Activated naive CD4-positive, alpha-beta T cell treated with anti-CD3 and anti-CD28 coated beads, Interleukin-2, amount 50 U/mL, for 24 hours (primary cell): ENCODE measurements around the gene CDC7.

Experiments
- H3K27ac Mint-ChIP-seq: one replicate; pipeline ENCODE4 v1.8.0; 2021; ENCODE audit warnings: mild to moderate bottlenecking, mixed read lengths
- H3K27me3 Mint-ChIP-seq: one replicate; pipeline ENCODE4 v1.8.0; 2021; ENCODE audit warnings: mixed read lengths
- H3K36me3 Mint-ChIP-seq: one replicate; pipeline ENCODE4 v1.8.0; 2021; ENCODE audit warnings: mixed read lengths
- H3K4me1 Mint-ChIP-seq: one replicate; pipeline ENCODE4 v1.8.0; 2021; ENCODE audit warnings: mixed read lengths
- H3K4me3 Mint-ChIP-seq: one replicate; pipeline ENCODE4 v1.8.0; 2021; ENCODE audit warnings: mild to moderate bottlenecking, mixed read lengths
- H3K9me3 Mint-ChIP-seq: one replicate; pipeline ENCODE4 v1.8.0; 2021; ENCODE audit warnings: mixed read lengths

CDC7 gene

GRCh38 chr1:91553177-91553591 is 52.5 kb downstream of the CDC7 start:
- Mint-ChIP-seq H3K4me1 (peaks cover 85% of the 10 kb centered on the region), H3K36me3 (no peaks in the 10 kb centered on the region), H3K9me3 (no peaks in the 10 kb centered on the region), H3K27ac (no peak overlapping the region), H3K4me3 (no peak overlapping the region), H3K27me3 (no peaks in the 10 kb centered on the region)

DNA sequence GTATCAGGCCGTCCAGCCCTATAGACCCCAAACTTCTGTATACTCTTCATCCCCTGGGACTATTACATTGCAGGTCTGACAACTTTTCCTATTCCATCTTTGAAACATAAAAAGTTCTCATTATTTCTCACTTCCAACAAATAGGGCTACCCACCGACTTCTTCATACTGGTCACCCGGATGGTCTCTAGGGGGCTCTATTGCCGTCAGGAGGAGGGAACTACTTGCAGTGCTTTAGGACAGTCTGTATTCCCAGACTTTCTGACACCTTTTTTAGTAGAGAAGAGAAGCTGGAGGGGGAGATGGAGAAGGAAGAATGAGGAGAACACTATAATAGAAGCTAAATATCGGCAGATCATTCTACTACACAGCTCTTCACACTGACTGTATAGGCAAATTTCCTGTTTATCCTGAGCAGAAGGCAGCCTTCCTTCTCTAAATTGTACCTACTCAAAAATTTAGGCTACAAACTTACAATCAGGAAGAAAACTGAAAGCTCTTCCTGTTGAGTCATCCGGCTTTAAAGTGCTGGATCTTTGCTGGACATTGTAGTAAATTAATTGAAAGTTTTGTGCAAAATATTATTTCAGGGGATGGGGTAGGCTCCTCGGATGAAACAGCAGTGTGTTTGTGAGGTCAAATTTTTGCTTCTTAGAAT is 54.6 kb downstream of the CDC7 start:
- Mint-ChIP-seq H3K27me3 (no peaks in the 10 kb centered on the region), H3K4me3 (peak overlapping the region; percentile 15), H3K36me3 (no peaks in the 10 kb centered on the region), H3K27ac (peak overlapping the region; percentile 94), H3K9me3 (no peaks in the 10 kb centered on the region), H3K4me1 (peaks cover 87% of the 10 kb centered on the region)

DNA sequence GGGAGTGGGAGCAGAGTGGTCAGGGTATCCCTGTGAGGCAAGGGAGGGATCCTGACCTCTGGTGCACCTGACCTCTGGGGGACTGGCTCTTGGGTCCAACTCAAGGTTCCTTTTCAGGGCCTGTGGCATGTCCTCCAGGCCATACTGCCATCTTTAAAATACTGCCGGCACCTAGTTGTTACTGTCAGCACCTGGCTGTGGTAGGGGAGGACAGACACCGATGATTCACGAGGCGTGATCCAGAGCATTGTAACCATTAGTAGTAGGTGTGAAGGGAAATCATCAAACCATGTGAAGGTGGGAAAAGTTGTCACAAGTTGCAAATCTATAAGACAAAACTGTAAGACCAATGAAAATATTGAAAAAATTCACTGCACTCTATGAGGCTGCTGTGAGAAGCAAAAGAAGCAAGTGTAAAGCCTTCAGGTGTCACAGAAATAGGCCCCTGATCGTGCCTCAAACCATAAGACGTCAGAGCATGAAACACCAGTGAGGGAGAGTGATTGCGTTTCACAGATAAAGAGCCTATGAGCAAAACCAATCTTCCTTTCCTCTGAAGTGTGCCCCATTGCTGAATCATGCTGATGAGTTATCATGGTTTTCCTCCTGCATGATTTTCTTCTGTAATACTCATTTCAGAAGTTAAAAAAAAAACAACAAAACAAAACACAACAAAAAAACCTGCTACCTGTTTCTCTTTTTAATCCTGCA is 55.3 kb downstream of the CDC7 start:
- Mint-ChIP-seq H3K27me3 (no peaks in the 10 kb centered on the region), H3K4me1 (peaks cover 86% of the 10 kb centered on the region), H3K4me3 (peak overlapping the region; percentile 12), H3K36me3 (no peaks in the 10 kb centered on the region), H3K9me3 (no peaks in the 10 kb centered on the region), H3K27ac (peak overlapping the region; percentile 94)

GRCh38 chr1:91556556-91556955 is 55.9 kb downstream of the CDC7 start:
- no peaks in the 10 kb centered on the region for H3K9me3 Mint-ChIP-seq
- H3K4me3 Mint-ChIP-seq, result peak overlapping the region; percentile 12
- peak overlapping the region; percentile 94 for H3K27ac Mint-ChIP-seq
- H3K4me1 Mint-ChIP-seq, result peaks cover 86% of the 10 kb centered on the region
- no peaks in the 10 kb centered on the region for H3K36me3 Mint-ChIP-seq
- H3K27me3 Mint-ChIP-seq, result no peaks in the 10 kb centered on the region

DNA sequence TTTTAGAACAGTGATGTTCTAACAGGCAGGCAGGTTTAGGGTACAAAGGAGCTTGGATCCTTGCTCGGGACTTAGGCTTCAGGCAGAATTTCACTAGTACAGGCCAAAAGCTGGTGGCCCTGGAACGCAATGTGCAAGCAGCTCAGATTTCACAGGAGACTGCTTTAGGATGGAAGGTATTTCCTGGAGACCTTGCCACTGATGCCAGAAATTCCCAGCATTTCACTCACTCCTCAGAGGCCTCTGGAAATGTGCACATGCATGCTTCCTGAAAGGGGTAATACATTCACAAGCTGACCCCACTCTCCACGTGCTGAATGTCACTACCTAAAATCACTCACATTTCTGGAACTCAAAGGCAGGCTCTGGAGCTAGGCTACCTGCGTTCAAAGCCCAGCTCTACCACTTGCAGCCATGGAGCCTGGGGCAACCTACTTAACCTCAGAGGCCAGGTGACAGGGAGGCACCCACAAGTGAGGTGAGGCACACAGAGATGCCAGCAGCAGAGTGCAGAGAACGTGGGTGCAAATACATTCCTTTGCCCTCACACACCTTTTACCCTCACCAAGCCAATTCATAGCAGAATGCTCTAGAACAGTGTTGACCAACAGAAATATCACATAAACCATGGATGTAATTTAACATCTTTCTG is 56.5 kb downstream of the CDC7 start:
- Mint-ChIP-seq H3K4me3 (no peak overlapping the region), H3K27me3 (no peaks in the 10 kb centered on the region), H3K36me3 (no peaks in the 10 kb centered on the region), H3K4me1 (peaks cover 86% of the 10 kb centered on the region), H3K27ac (no peak overlapping the region), H3K9me3 (no peaks in the 10 kb centered on the region)

GRCh38 chr1:91557826-91558225 is 57.2 kb downstream of the CDC7 start:
- H3K36me3 Mint-ChIP-seq, result no peaks in the 10 kb centered on the region

DNA sequence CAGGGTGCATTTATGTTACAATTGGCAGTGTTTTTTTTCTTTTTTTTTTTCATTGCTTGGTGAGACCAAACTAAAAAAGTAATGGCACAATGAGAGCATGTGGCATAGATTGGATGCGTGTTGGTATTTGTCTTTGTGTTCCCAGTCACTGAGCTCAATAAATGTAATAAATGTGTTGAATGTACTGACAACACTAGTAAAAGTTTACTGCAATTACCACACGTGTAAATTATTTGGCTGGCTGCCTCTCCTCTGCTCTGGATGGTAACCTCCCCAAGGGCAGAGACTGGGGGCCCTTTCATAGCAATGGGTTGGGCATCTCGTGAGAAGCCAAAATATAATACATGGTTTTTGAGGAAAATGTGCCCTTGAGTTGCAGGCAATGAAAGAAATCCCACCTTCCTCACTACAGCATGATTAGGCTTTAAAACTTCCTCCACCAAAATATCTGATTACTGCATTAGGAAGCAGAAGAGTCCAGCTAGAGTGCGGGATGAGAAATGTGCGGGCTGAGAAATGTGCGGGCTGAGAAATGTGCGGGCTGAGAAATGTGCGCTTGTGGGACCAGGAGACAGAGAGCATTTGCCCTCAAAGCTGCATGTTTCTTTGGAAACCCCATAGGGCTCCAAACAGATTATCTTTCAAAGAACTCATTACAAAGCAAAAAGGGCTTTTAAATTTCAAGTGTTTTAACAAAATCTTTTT is 58.5 kb downstream of the CDC7 start:
- Mint-ChIP-seq H3K4me3 (no peak overlapping the region), H3K27ac (peak overlapping the region; percentile 60), H3K27me3 (no peaks in the 10 kb centered on the region), H3K4me1 (peaks cover 70% of the 10 kb centered on the region), H3K36me3 (peaks cover 2% of the 10 kb centered on the region), H3K9me3 (peaks cover 5% of the 10 kb centered on the region)

More at GRCh38 chr1:91557826-91558225, 57.2 kb downstream of the CDC7 start:
- Mint-ChIP-seq H3K4me1 (peaks cover 80% of the 10 kb centered on the region), H3K4me3 (no peak overlapping the region), H3K9me3 (no peaks in the 10 kb centered on the region), H3K27ac (no peak overlapping the region), H3K27me3 (no peaks in the 10 kb centered on the region)

GRCh38 chr1:91559838-91560565 is 59.4 kb downstream of the CDC7 start:
- H3K9me3 Mint-ChIP-seq, result peaks cover 6% of the 10 kb centered on the region
- peaks cover 68% of the 10 kb centered on the region for H3K4me1 Mint-ChIP-seq
- H3K27ac Mint-ChIP-seq, result peak overlapping the region; percentile 86
- peak overlapping the region; percentile 64 for H3K4me3 Mint-ChIP-seq
- no peaks in the 10 kb centered on the region for H3K27me3 Mint-ChIP-seq
- peaks cover 2% of the 10 kb centered on the region for H3K36me3 Mint-ChIP-seq

DNA sequence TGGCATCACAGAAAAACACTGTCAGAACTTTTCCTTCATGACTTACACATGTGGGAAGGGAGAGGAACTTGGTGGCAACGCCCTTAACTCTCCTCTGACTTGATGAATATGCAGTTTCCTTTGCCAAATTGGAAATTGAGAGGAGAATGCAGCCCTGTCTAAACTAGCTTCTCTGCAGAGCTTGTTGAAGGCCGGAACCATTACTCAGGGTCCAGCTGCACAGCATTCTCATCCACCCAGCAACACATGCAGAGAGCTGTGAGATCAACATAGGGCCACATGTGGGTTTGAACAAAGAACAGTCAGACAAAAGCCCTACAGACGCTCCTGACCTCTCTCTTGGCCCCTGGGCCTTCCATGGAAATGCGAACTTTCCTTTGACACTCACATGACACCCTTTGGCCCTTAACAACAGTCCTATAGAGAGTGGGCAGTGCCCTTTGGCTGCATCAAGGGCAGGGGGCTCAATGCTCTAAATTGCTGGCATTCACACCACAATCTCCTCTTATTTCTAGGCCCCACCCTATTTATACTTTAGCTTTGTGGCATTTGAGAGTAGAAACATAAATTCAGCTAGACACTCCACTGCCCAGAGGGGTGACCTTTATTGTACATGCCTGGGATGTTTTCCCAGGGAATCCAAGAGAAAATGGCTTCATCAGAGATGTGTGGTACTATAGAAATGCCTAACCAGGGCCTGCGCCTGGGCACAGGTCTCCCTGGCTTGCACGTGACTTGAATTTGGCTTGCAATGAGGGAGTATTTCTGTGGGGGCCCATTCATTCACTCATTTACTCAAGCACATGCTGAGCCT is 64.4 kb downstream of the CDC7 start:
- Mint-ChIP-seq H3K4me1 (peaks cover 41% of the 10 kb centered on the region), H3K36me3 (peaks cover 4% of the 10 kb centered on the region), H3K4me3 (no peak overlapping the region), H3K9me3 (peaks cover 10% of the 10 kb centered on the region), H3K27ac (peak overlapping the region; percentile 86), H3K27me3 (no peaks in the 10 kb centered on the region)

DNA sequence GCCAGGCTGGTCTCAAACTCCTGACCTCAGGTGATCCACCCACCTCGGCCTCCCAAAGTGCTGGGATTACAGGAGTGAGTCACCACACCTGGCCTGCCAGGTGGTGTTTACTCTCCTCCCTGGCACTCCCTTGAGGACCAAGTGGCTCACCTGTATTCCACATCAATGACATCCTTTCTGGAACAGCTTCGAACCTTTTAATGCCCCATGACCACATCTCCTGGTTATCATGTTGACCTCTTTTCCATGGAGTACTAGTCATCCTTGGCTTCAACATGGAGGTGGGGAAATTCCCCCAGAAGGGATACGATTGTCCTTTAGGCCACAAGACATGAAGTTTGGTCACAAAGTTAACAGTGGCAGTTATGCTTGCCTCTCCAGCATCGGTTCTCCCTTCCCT is 66.9 kb downstream of the CDC7 start:
- H3K4me1 Mint-ChIP-seq, result peaks cover 33% of the 10 kb centered on the region
- no peaks in the 10 kb centered on the region for H3K27me3 Mint-ChIP-seq
- peaks cover 4% of the 10 kb centered on the region for H3K36me3 Mint-ChIP-seq
- no peak overlapping the region for H3K27ac Mint-ChIP-seq
- peaks cover 10% of the 10 kb centered on the region for H3K9me3 Mint-ChIP-seq
- H3K4me3 Mint-ChIP-seq, result no peak overlapping the region

DNA sequence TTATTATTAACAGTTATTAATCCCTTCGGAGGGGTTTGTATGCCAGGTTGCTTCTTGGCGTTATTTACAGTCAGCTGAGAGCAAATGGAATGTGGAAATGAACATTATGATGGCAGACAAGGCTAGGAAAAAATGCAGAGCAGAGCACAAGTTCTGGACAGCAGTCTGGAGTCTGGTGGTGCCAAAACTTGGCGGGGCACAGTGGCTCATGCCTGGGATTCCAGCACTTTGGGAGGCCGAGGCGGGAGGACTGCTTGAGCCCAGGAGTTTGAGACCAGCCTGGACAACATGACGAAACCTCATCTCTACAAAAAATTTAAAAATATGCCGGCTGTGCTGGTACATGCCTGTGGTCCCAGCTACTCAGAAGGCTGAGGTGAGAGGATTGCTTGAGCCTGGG is 67.6 kb downstream of the CDC7 start:
- Mint-ChIP-seq H3K4me3 (no peak overlapping the region), H3K27me3 (no peaks in the 10 kb centered on the region), H3K36me3 (peaks cover 4% of the 10 kb centered on the region), H3K27ac (no peak overlapping the region), H3K4me1 (peaks cover 33% of the 10 kb centered on the region), H3K9me3 (peaks cover 10% of the 10 kb centered on the region)

- peaks cover 4% of the 10 kb centered on the region for H3K9me3 Mint-ChIP-seq
- H3K36me3 Mint-ChIP-seq, result peaks cover 2% of the 10 kb centered on the region
- peak overlapping the region; percentile 79 for H3K27ac Mint-ChIP-seq
- H3K4me1 Mint-ChIP-seq, result peaks cover 25% of the 10 kb centered on the region
- H3K4me3 Mint-ChIP-seq, result no peak overlapping the region
- no peaks in the 10 kb centered on the region for H3K27me3 Mint-ChIP-seq
These were observed 68.9 kb downstream of the CDC7 start for GRCh38 chr1:91569411-91570119.

DNA sequence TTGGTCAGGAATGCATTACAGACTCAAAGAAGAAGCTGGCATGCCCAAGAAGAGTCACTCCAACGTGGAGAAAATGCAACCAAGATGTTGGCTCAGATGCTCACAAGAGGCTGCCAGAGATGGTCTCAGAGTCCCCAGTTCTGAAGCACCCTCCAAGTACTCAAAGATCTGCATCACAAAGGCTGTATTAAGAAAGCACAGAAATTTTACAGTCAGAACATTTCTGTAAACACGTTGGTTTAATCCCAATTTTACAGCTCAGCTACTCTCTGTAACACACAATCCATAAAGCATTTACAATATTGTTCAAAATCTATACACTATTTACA is 69.4 kb downstream of the CDC7 start:
- Mint-ChIP-seq H3K4me1 (peaks cover 24% of the 10 kb centered on the region), H3K9me3 (peaks cover 4% of the 10 kb centered on the region), H3K27me3 (no peaks in the 10 kb centered on the region), H3K36me3 (peaks cover 2% of the 10 kb centered on the region), H3K27ac (peak overlapping the region; percentile 70), H3K4me3 (no peak overlapping the region)

GRCh38 chr1:91572044-91572443 is 71.4 kb downstream of the CDC7 start:
- peaks cover 32% of the 10 kb centered on the region for H3K4me1 Mint-ChIP-seq
- H3K4me3 Mint-ChIP-seq, result no peak overlapping the region
- no peak overlapping the region for H3K27ac Mint-ChIP-seq
- no peaks in the 10 kb centered on the region for H3K27me3 Mint-ChIP-seq
- no peaks in the 10 kb centered on the region for H3K9me3 Mint-ChIP-seq
- H3K36me3 Mint-ChIP-seq, result no peaks in the 10 kb centered on the region
